ENCODE data around the gene TENT4B. TPM values are rescaled to one million over a fixed set of nuclear protein-coding genes. Genes with fewer than 3 reads are reported as not detected.

The TENT4B gene
- total RNA-seq, 1 donor from 2014 or later: 6.5 TPM

- no peak for DNase-seq (ENCODE audit: low read depth in 2 of 2)
Measured at GRCh38 chr16:50269769-50270509, 116.8 kb downstream of the TENT4B start.

- DNase-seq (ENCODE audit: low read depth in 2 of 2): no peak
Measured at GRCh38 chr16:50270510-50271147, 117.5 kb downstream of the TENT4B start.

GRCh38 chr16:50271148-50272041 lies 118.3 kb downstream of the TENT4B start:
- no peak for DNase-seq (ENCODE audit: low read depth in 2 of 2)

GRCh38 chr16:50272111-50272571 lies 119.0 kb downstream of the TENT4B start:
- no peak for DNase-seq (ENCODE audit: low read depth in 2 of 2)

GRCh38 chr16:50272687-50273381 lies 119.7 kb downstream of the TENT4B start:
- no peak for DNase-seq (ENCODE audit: low read depth in 2 of 2)

GRCh38 chr16:50273382-50273690 lies 120.2 kb downstream of the TENT4B start:
- DNase-seq (ENCODE audit: low read depth in 2 of 2): no peak

GRCh38 chr16:50273888-50274325 lies 120.8 kb downstream of the TENT4B start:
- no peak for DNase-seq (ENCODE audit: low read depth in 2 of 2)

GRCh38 chr16:50274326-50275097 lies 121.4 kb downstream of the TENT4B start:
- DNase-seq (ENCODE audit: low read depth in 2 of 2): no peak

- DNase-seq (ENCODE audit: low read depth in 2 of 2): no peak
Measured at GRCh38 chr16:50275098-50275415, 122.0 kb downstream of the TENT4B start.

- no peak for DNase-seq (ENCODE audit: low read depth in 2 of 2)
Measured at GRCh38 chr16:50275428-50276325, 122.6 kb downstream of the TENT4B start.

- DNase-seq (ENCODE audit: low read depth in 2 of 2): no peak
Measured at GRCh38 chr16:50276326-50276640, 123.2 kb downstream of the TENT4B start.

- DNase-seq (ENCODE audit: low read depth in 2 of 2): no peak
Measured at GRCh38 chr16:50276801-50277555, 123.9 kb downstream of the TENT4B start.

GRCh38 chr16:50278251-50278650 lies 125.1 kb downstream of the TENT4B start:
- no peak for DNase-seq (ENCODE audit: low read depth in 2 of 2)

- DNase-seq (ENCODE audit: low read depth in 2 of 2): no peak
Measured at GRCh38 chr16:50279504-50279865, 126.4 kb downstream of the TENT4B start.

- no peak for DNase-seq (ENCODE audit: low read depth in 2 of 2)
Measured at GRCh38 chr16:50280932-50281331, 127.8 kb downstream of the TENT4B start.
